AG04450 (cell line): ENCODE data around the gene UBAP2L. TPM values are rescaled to one million over a fixed set of nuclear protein-coding genes. Genes with fewer than 3 reads are reported as not detected.
"Not testable (repeated sequence)": the region's sequence is repeated elsewhere in the genome, so short reads cannot be mapped to it uniquely, and the experiment has no call there.

Experiments used
- CTCF ChIA-PET: fragments of 300-600, 350-600 bp; formaldehyde crosslinking; extraction: SDS; loops from one replicate; lab custom pipeline; 2022; ENCODE audit warnings: antibody characterized with exemption, inconsistent platforms; lab: Charles Lee
- POLR2A ChIA-PET: fragments of 350-600 bp; formaldehyde crosslinking; extraction: SDS; loops from one replicate; lab custom pipeline; 2021; ENCODE audit warnings: antibody characterized with exemption, inconsistent platforms; lab: Yijun Ruan, JAX
- DNase-seq: peaks from one replicate; pipeline ENCODE4 v3.0.0-alpha.2; 2011; ENCODE audit warnings: low read depth, low spot score
- H3K27ac ChIP-seq: one replicate; pipeline ENCODE4 v1.5.1; 2012; ENCODE audit warnings: low read depth, low read length, control low read depth
- H3K27me3 ChIP-seq: one replicate; pipeline ENCODE4 v1.6.0; 2012; ENCODE audit warnings: low read length; ENCODE audit not compliant: control insufficient read depth, insufficient read depth
- H3K4me3 ChIP-seq: 2 replicates; pipeline ENCODE4 v1.5.1; 2011; ENCODE audit warnings: mild to moderate bottlenecking, low read depth, low read length, control low read depth
- H3K9me3 ChIP-seq: 2 replicates; pipeline ENCODE4 v1.5.1; 2012; ENCODE audit warnings: low read length; ENCODE audit not compliant: control insufficient read depth, insufficient read depth
- CTCF ChIP-seq: IDR thresholded peaks from 2 replicates; pipeline ENCODE4 v1.5.1; 2011; ENCODE audit warnings: low read depth, low read length, control low read depth, inconsistent platforms
- polyA plus RNA-seq: library from polyadenylated mRNA; depleted of rRNA; stranded (reverse); fragments of >200 nt; gene quantifications from 2 replicates; pipeline ENCODE4 v1.2.3, GENCODE V29; 2011

The UBAP2L gene
- polyA plus RNA-seq, 1 experiment = 173 TPM

- DNase-seq = no peak
- CTCF ChIA-PET = interaction anchor here (0.6 to 3.3 kb wide), 27 partner anchors 9 to 745 kb away, joined by 3 to 25 read pairs (median 4); partner anchors contain the start of genes HAX1 and RAB13
- peak; percentile 65 for TF ChIP-seq CTCF
- H3K4me3 ChIP-seq = no peak overlapping the region; the same call in 1 of the 2 replicates
- H3K27me3 ChIP-seq = peaks cover 5% of the 10 kb centered on the region
- POLR2A ChIA-PET = interaction anchor here (0.6 kb wide), 1 partner anchor 21 kb away, joined by 3 read pairs; the partner anchor contains the start of gene UBAP2L
- no peak overlapping the region for H3K27ac ChIP-seq
- H3K9me3 ChIP-seq = no peaks in the 10 kb centered on the region
Measured at GRCh38 chr1:154198756-154199562, 21.8 kb upstream of the UBAP2L start.

GRCh38 chr1:154199563-154199879 is 21.2 kb upstream of the UBAP2L start:
- peak; percentile 25; the same call in 1 of the 2 replicates for TF ChIP-seq CTCF
- CTCF ChIA-PET = interaction anchor here (0.6 to 3.3 kb wide), 26 partner anchors 8 to 745 kb away, joined by 3 to 25 read pairs (median 4); partner anchors contain the start of genes HAX1 and RAB13
- no peak overlapping the region for H3K4me3 ChIP-seq

GRCh38 chr1:154205778-154206177 is 15.0 kb upstream of the UBAP2L start:
- CTCF ChIA-PET, H3K27ac ChIP-seq, DNase-seq, H3K9me3 ChIP-seq, H3K27me3 ChIP-seq, POLR2A ChIA-PET, H3K4me3 ChIP-seq: not testable (repeated sequence)

More at GRCh38 chr1:154199563-154199879, 21.2 kb upstream of the UBAP2L start:
- no peaks in the 10 kb centered on the region for H3K9me3 ChIP-seq
- POLR2A ChIA-PET = no interaction called here
- no peaks in the 10 kb centered on the region for H3K27me3 ChIP-seq
- DNase-seq = no peak
- H3K27ac ChIP-seq = no peak overlapping the region

GRCh38 chr1:154206196-154206595 is 14.6 kb upstream of the UBAP2L start, which contains the start of gene CFAP141:
Gene CFAP141, minus strand, starts transcription at chr1:154206333. Its CDS starts 26 bp downstream, at chr1:154206307.
- Histone ChIP-seq H3K4me3 (no peak within 1 kb of the TSS), H3K9me3 (no peaks in the 10 kb centered on the region), H3K27ac (no peak within 1 kb of the TSS), H3K27me3 (no peaks in the 10 kb centered on the region)
- CTCF ChIA-PET = no interaction called here
- POLR2A ChIA-PET = interaction anchor here (1.9 kb wide), 1 partner anchor 14 kb away, joined by 8 read pairs; the partner anchor contains the start of gene UBAP2L
- TF ChIP-seq CTCF = no peak
- no peak for DNase-seq

- Histone ChIP-seq H3K27me3 (no peaks in the 10 kb centered on the region), H3K4me3 (no peak overlapping the region), H3K9me3 (no peaks in the 10 kb centered on the region), H3K27ac (no peak overlapping the region)
- DNase-seq = no peak
- CTCF ChIA-PET = interaction anchor here (1.2 kb wide), 1 partner anchor 8 kb away, joined by 6 read pairs; no protein-coding TSS in a partner anchor
- POLR2A ChIA-PET = interaction anchor here (0.6 to 1.9 kb wide), 2 partner anchors 13 to 31 kb away, joined by 4 to 8 read pairs; partner anchors contain the start of gene UBAP2L
- no peak for TF ChIP-seq CTCF
Measured at GRCh38 chr1:154207262-154207661, 13.5 kb upstream of the UBAP2L start.
